Esophagus muscularis mucosa (tissue), 4 donors: ENCODE results near the gene MSANTD1. TPM values are rescaled to one million over a fixed set of nuclear protein-coding genes. Genes with fewer than 3 reads are reported as not detected.
A peak's percentile ranks its signal among the peaks of the same experiment; 100 is the strongest.

ENCODE experiments used
- DNase-seq: peaks from one replicate; pipeline ENCODE4 v3.0.0-alpha.2; 2017; ENCODE audit errors: extremely low spot score
- H3K27ac ChIP-seq, 4 donors: fragments of 200-600 bp; sonication (generic); replicated peaks in 1 of 4; 1 replicate in 3 of 4; 2 replicates in 1 of 4; pipeline ENCODE4 v1.5.1; 2016 to 2019; ENCODE audit warnings: mild to moderate bottlenecking in 1 of 4
- H3K27me3 ChIP-seq, 4 donors: fragments of 200-600 bp; sonication (generic); one replicate each; pipeline versions ENCODE4 v1.5.1 to v1.6.0; 2016 to 2019
- H3K36me3 ChIP-seq, 4 donors: fragments of 200-600 bp; sonication (generic); one replicate each; pipeline ENCODE4 v1.5.1; 2016 to 2019
- H3K4me1 ChIP-seq, 4 donors: fragments of 200-600 bp; sonication (generic); one replicate each; pipeline ENCODE4 v1.5.1; 2016 to 2019
- H3K4me3 ChIP-seq, 4 donors: fragments of 200-600 bp; sonication (generic); 1 replicate in 2 of 4; 2 replicates in 2 of 4; pipeline ENCODE4 v1.5.1; 2016 to 2019; ENCODE audit warnings: mild to moderate bottlenecking in 4 of 4, moderate library complexity in 1 of 4
- H3K9me3 ChIP-seq, 4 donors: fragments of 200-600 bp; sonication (generic); 1 replicate in 3 of 4; 2 replicates in 1 of 4; pipeline ENCODE4 v1.5.1; 2016 to 2019
- EP300 ChIP-seq: sonication (generic); formaldehyde crosslinking; IDR thresholded peaks from one replicate; pipeline ENCODE4 v1.6.1; 2017; ENCODE audit warnings: antibody characterized with exemption
- POLR2A ChIP-seq: fragments of 450-650 bp; IDR thresholded peaks from one replicate; pipeline ENCODE4 v1.6.1; 2017; ENCODE audit warnings: antibody characterized with exemption, moderate library complexity, mild to moderate bottlenecking, low read depth
- POLR2AphosphoS5 ChIP-seq, 2 donors: sonication (generic); formaldehyde crosslinking; IDR thresholded peaks; one replicate each; pipeline ENCODE4 v1.6.1; 2017; ENCODE audit warnings: antibody characterized with exemption in 2 of 2
- WGBS: methylation state at CpG from one replicate; pipeline ENCODE4 v1.1.5; 2018; 5-methylcytosine and 5-hydroxymethylcytosine counted together
- intact Hi-C: fragments of 100-400 bp; cut with DNase I; formaldehyde crosslinking; loops from one replicate; pipeline ENCODE4 v1.15.1; 2023
- total RNA-seq, 4 donors: library from RNA; depleted of rRNA; stranded (reverse); fragments of >200 nt; gene quantifications; one replicate each; pipeline versions ENCODE4 v1.1.0 to v1.2.1, GENCODE V29; 2016
- TF ChIP-seq, protein P1 (sequence below), 3 experiments: fragments of 200-600 bp in 2 of 3; fragments of 450-650 bp in 1 of 3; sonication (generic) in 2 of 3; IDR thresholded peaks; one replicate each; pipeline ENCODE4 v1.5.1; 2017 to 2019; ENCODE audit warnings: antibody characterized with exemption in 3 of 3, mild to moderate bottlenecking in 2 of 3, moderate library complexity in 1 of 3

Gene MSANTD1
- total RNA-seq, 4 donors from 2014 or later: 0.06 to 0.83 (median 0.40) TPM

DNA sequence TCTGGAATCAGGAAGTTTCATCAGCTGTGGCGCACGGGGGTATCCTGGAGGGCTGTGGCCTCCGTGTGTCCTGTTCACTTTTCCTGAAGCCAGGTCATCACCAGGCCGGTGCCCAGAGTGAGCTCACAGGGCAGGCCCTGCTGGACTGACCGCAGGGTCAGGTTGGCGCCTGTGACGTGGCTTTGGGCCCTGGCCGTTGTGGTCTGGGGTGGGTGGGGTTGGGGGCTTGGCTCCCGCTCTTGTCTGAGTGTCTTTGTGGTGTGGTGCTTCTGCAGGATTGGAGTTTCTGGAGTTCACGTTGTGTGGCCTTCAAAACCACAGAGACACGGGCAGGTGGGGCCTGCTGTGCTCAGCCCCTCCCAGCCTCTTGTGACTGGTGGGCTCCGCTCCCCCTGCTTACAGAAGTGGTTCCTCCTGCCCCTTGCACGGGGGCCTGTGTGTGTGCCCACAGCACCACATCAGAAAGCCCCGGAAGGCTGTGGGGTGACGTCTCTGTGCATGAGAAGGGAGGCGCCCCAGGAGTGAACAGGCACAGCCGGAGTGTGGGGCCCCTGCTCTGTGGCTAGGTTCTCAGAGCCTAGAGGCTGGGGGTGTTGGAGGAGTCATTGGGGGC is 53.3 kb downstream of the MSANTD1 start:
- DNase-seq: no peak
- 82% methylated on average over 17 of the region's 17 CpGs for WGBS
- intact Hi-C loops: no loop called here
- no peak overlapping the region for H3K4me3 ChIP-seq
- peaks cover 0 to 6% (median 5%) of the 10 kb centered on the region in 4 donors for H3K9me3 ChIP-seq
- H3K27ac ChIP-seq: no peak overlapping the region
- no peak for TF ChIP-seq POLR2A
- TF ChIP-seq, protein P1, sequence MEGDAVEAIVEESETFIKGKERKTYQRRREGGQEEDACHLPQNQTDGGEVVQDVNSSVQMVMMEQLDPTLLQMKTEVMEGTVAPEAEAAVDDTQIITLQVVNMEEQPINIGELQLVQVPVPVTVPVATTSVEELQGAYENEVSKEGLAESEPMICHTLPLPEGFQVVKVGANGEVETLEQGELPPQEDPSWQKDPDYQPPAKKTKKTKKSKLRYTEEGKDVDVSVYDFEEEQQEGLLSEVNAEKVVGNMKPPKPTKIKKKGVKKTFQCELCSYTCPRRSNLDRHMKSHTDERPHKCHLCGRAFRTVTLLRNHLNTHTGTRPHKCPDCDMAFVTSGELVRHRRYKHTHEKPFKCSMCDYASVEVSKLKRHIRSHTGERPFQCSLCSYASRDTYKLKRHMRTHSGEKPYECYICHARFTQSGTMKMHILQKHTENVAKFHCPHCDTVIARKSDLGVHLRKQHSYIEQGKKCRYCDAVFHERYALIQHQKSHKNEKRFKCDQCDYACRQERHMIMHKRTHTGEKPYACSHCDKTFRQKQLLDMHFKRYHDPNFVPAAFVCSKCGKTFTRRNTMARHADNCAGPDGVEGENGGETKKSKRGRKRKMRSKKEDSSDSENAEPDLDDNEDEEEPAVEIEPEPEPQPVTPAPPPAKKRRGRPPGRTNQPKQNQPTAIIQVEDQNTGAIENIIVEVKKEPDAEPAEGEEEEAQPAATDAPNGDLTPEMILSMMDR (IDR thresholded peaks at IDR 0.05): no peak
- TF ChIP-seq POLR2AphosphoS5 (IDR thresholded peaks at IDR 0.05): no peak
- no peak for TF ChIP-seq EP300
- H3K36me3 ChIP-seq: no peaks in the 10 kb centered on the region
- H3K4me1 ChIP-seq: peaks cover 34 to 77% (median 61%) of the 10 kb centered on the region in 4 donors
- no peaks in the 10 kb centered on the region for H3K27me3 ChIP-seq

DNA sequence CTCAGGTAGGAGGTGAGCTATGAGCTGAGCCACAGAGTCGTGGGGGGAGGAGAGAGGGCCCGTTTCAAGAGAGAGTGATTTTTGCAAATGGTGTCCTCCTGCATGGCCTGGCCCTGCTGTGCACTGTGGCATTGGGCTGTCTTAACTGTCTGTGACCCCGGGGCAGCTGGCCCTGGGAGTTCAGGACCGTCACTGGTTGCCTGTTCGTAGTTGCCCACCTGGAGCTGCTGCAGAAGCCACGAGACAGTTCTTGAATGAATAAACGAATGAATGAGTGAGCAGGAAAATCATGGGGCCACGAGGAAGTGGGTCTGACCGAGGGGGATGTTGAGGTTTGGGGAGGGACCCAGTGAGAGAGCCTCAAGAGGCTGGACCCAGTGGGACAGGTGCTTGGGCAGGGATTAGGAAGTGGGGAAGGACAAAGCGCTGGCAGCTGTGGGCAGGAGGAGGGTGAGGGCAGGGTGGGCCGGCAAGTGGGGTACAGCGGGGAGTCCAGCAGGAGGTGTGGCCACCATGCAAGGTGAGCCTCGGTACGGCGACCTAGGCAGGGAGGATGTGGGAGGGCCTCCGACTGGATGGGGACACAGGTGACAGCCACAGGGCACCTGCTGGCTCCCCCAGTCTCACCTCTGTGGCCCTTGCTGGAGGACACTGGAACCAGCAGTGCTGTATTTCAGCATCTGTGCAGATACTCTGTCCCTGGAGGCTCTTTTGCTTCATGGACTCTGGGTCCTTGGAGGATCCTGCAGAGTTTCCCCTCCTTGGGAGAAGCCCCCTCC is 54.0 kb downstream of the MSANTD1 start:
- no peaks in the 10 kb centered on the region for H3K36me3 ChIP-seq
- H3K4me1 ChIP-seq: peaks cover 34 to 84% (median 63%) of the 10 kb centered on the region in 4 donors
- H3K27me3 ChIP-seq: no peaks in the 10 kb centered on the region
- no peak overlapping the region for H3K4me3 ChIP-seq
- H3K27ac ChIP-seq: no peak overlapping the region
- TF ChIP-seq, protein P1 (IDR thresholded peaks at IDR 0.05): no peak
- TF ChIP-seq POLR2AphosphoS5 (IDR thresholded peaks at IDR 0.05): no peak
- no peak for TF ChIP-seq EP300
- no peak for TF ChIP-seq POLR2A
- no peak for DNase-seq
- no peaks in the 10 kb centered on the region for H3K9me3 ChIP-seq
- WGBS: 77% methylated on average over 16 of the region's 16 CpGs
- intact Hi-C loops: no loop called here

DNA sequence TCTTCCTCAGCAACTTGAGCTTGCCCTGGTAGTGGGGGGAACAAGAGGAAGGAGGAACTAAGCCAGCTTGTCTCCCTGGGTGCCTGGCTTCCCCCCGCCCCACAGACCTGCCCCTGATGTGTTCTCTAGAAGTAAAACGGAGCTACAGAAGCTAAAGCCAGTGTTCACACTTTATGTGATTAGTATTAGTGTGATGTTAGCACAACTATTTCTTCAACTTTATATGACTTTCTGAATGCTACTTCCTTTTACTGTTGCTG is 54.5 kb downstream of the MSANTD1 start:
- Histone ChIP-seq H3K4me1 (peaks cover 34 to 87% (median 67%) of the 10 kb centered on the region in 4 donors), H3K4me3 (no peak overlapping the region), H3K27ac (no peak overlapping the region), H3K36me3 (no peaks in the 10 kb centered on the region), H3K27me3 (no peaks in the 10 kb centered on the region), H3K9me3 (no peaks in the 10 kb centered on the region)
- WGBS: 83% methylated on average over 2 of the region's 2 CpGs
- no peak for DNase-seq
- intact Hi-C loops: no loop called here
- TF ChIP-seq EP300 (no peak), POLR2AphosphoS5 (IDR thresholded peaks at IDR 0.05) (no peak), POLR2A (no peak)
- TF ChIP-seq, protein P1 (IDR thresholded peaks at IDR 0.05): no peak

DNA sequence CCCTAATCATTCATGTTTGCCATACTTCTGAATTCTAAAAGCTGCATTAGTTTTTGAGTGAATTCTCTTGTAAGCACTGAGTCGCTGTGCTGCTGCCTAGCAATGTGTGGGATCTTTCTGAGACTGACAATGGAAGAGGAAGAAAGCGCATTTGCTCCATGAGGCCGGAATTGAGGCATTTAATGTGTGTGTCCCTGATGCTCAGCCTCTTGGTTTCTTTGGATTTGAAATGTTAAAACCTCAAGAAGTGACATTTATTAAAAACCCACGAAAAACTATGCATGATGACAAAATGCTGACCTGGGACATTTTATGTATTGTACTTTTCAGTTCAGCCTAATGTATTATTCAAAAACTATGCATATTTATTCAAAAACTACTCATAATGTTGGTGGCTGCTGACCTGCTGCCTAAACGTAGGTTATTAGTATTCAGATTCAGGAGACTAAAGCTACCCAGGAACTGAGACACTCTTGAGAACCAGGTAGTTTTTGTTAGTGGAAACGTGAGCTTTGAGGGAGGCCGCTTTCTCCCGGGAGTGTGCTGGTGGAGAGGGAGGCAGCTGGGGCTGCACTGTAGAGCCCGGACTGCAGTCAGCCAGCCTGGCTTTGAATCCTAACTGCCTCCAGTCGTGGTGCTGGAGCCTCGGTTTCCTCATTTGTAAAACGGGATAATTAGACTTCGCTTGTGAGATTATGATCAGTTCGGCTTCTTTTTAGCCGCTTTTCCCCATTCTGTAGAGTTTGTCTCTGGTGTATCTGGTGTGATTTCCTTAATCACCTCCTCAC is 55.2 kb downstream of the MSANTD1 start:
- DNase-seq: no peak

More for the DNA sequence above, 55.2 kb downstream of the MSANTD1 start:
- Histone ChIP-seq H3K27me3 (no peaks in the 10 kb centered on the region), H3K27ac (peak overlapping the region in 1 of 4 donors; percentile 24), H3K36me3 (no peaks in the 10 kb centered on the region), H3K4me1 (peaks cover 32 to 86% (median 67%) of the 10 kb centered on the region in 4 donors), H3K4me3 (peak overlapping the region in 3 of 4 donors; percentile 36 to 41 (median 37)), H3K9me3 (no peaks in the 10 kb centered on the region)
- WGBS: 70% methylated on average over 15 of the region's 15 CpGs
- intact Hi-C loops: no loop called here
- TF ChIP-seq, protein P1 (IDR thresholded peaks at IDR 0.05): no peak
- TF ChIP-seq POLR2AphosphoS5 (IDR thresholded peaks at IDR 0.05) (no peak), EP300 (no peak), POLR2A (no peak)
